Astrocyte (in vitro differentiated cells and primary cell): ENCODE results near the gene ATL1. TPM values are rescaled to one million over a fixed set of nuclear protein-coding genes. Genes with fewer than 3 reads are reported as not detected.
"Not testable (repeated sequence)": the region's sequence is repeated elsewhere in the genome, so short reads cannot be mapped to it uniquely, and the experiment has no call there.

ENCODE experiments used
- DNase-seq: peaks from one replicate; pipeline ENCODE4 v3.0.0-alpha.2; 2010; ENCODE audit warnings: low read depth
- FAIRE-seq: peaks from 2 replicates; lab custom pipeline; 2011; peaks lifted over from hg19 to GRCh38; lab: Jason Lieb, UNC
- H2AFZ ChIP-seq: 2 replicates; pipeline ENCODE4 v1.6.0; 2012; ENCODE audit warnings: low read depth, low read length, inconsistent platforms
- H3K27ac ChIP-seq: 2 replicates; pipeline ENCODE4 v1.5.1; 2011; ENCODE audit warnings: low read depth, low read length, inconsistent platforms
- H3K27me3 ChIP-seq: 2 replicates; pipeline ENCODE4 v1.6.0; 2011; ENCODE audit warnings: low read length, inconsistent platforms; ENCODE audit not compliant: insufficient read depth
- H3K36me3 ChIP-seq: 2 replicates; pipeline ENCODE4 v1.5.1; 2011; ENCODE audit warnings: low read length, inconsistent platforms; ENCODE audit not compliant: insufficient read depth
- H3K4me1 ChIP-seq: 2 replicates; pipeline ENCODE4 v1.5.1; 2011; ENCODE audit warnings: low read length, inconsistent platforms; ENCODE audit not compliant: insufficient read depth
- H3K4me2 ChIP-seq: 2 replicates; pipeline ENCODE4 v1.6.0; 2012; ENCODE audit warnings: low read length, inconsistent platforms
- H3K4me3 ChIP-seq: 2 replicates; pipeline ENCODE4 v1.5.1; 2011; ENCODE audit warnings: low read depth, mild to moderate bottlenecking, low read length, inconsistent platforms; ENCODE audit not compliant: insufficient read depth
- H3K79me2 ChIP-seq: 2 replicates; pipeline ENCODE4 v1.6.0; 2012; ENCODE audit warnings: mild to moderate bottlenecking, low read length, inconsistent platforms; ENCODE audit not compliant: insufficient read depth
- H3K9ac ChIP-seq: 2 replicates; pipeline ENCODE4 v1.6.0; 2012; ENCODE audit warnings: mild to moderate bottlenecking, low read length, inconsistent platforms
- H3K9me3 ChIP-seq: 2 replicates; pipeline ENCODE4 v1.5.1; 2012; ENCODE audit warnings: low read depth, mild to moderate bottlenecking, low read length, inconsistent platforms; ENCODE audit not compliant: insufficient read depth
- H4K20me1 ChIP-seq: 2 replicates; pipeline ENCODE4 v1.6.0; 2012; ENCODE audit warnings: low read length, inconsistent platforms; ENCODE audit not compliant: insufficient read depth
- H3K27ac Mint-ChIP-seq: one replicate; pipeline ENCODE4 v1.8.0; 2021; ENCODE audit warnings: mild to moderate bottlenecking, mixed read lengths; ENCODE audit not compliant: unreplicated experiment
- H3K27me3 Mint-ChIP-seq: one replicate; pipeline ENCODE4 v1.8.0; 2021; ENCODE audit warnings: low read depth, mixed read lengths; ENCODE audit not compliant: unreplicated experiment
- H3K36me3 Mint-ChIP-seq: one replicate; pipeline ENCODE4 v1.8.0; 2021; ENCODE audit warnings: low read depth, mixed read lengths; ENCODE audit not compliant: unreplicated experiment
- H3K4me1 Mint-ChIP-seq: one replicate; pipeline ENCODE4 v1.8.0; 2021; ENCODE audit warnings: low read depth, mixed read lengths; ENCODE audit not compliant: unreplicated experiment
- H3K4me3 Mint-ChIP-seq: one replicate; pipeline ENCODE4 v1.8.0; 2021; ENCODE audit warnings: mild to moderate bottlenecking, moderate library complexity, mixed read lengths; ENCODE audit not compliant: unreplicated experiment
- H3K9me3 Mint-ChIP-seq: one replicate; pipeline ENCODE4 v1.8.0; 2021; ENCODE audit warnings: mild to moderate bottlenecking, mixed read lengths; ENCODE audit not compliant: unreplicated experiment
- CTCF ChIP-seq: IDR thresholded peaks from 2 replicates; pipeline ENCODE4 v1.5.1; 2011; ENCODE audit warnings: low read depth, mild to moderate bottlenecking, inconsistent platforms, low read length, moderate library complexity; ENCODE audit not compliant: insufficient read depth
- EZH2 ChIP-seq: IDR thresholded peaks from 2 replicates; pipeline ENCODE4 v1.6.1; 2012; ENCODE audit warnings: mild to moderate bottlenecking, low read length, inconsistent platforms; ENCODE audit not compliant: insufficient read depth
- total RNA-seq: library from RNA; stranded (reverse); gene quantifications from 2 replicates; pipeline ENCODE4 v1.2.1, GENCODE V29; 2021

Gene ATL1
- total RNA-seq, 1 donor from 2014 or later: 15.8 TPM

- no peak overlapping the region for H3K4me2 ChIP-seq
- no peaks in the 10 kb centered on the region for H3K27me3 ChIP-seq
- no peaks in the 10 kb centered on the region for H3K9me3 Mint-ChIP-seq
- H3K27ac ChIP-seq: no peak overlapping the region
- H3K36me3 ChIP-seq: peaks cover 3% of the 10 kb centered on the region
- no peak overlapping the region for H3K4me3 Mint-ChIP-seq
- H4K20me1 ChIP-seq: peaks cover 8% of the 10 kb centered on the region
- no peak for TF ChIP-seq EZH2
- no peak for TF ChIP-seq CTCF
- FAIRE-seq: no peak
- peaks cover 20% of the 10 kb centered on the region for H3K4me1 Mint-ChIP-seq
- peaks cover 5% of the 10 kb centered on the region for H3K4me1 ChIP-seq
- no peak for DNase-seq
- no peak overlapping the region for H3K9ac ChIP-seq
- peaks cover 18% of the 10 kb centered on the region for H3K36me3 Mint-ChIP-seq
- H3K27ac Mint-ChIP-seq: no peak overlapping the region
- no peak overlapping the region for H3K4me3 ChIP-seq
- no peaks in the 10 kb centered on the region for H3K27me3 Mint-ChIP-seq
- H3K9me3 ChIP-seq: no peaks in the 10 kb centered on the region
- H3K79me2 ChIP-seq: peaks cover 54% of the 10 kb centered on the region
- no peak overlapping the region for H2AFZ ChIP-seq
These were observed 99.5 kb downstream of the ATL1 start for GRCh38 chr14:50659327-50659974.

- not testable (repeated sequence) for H3K9me3 Mint-ChIP-seq, H3K27me3 Mint-ChIP-seq, H3K27ac Mint-ChIP-seq, H3K4me3 Mint-ChIP-seq, H3K4me1 ChIP-seq, H3K27ac ChIP-seq, H2AFZ ChIP-seq, H3K4me1 Mint-ChIP-seq, H3K27me3 ChIP-seq, H3K9me3 ChIP-seq, H3K4me2 ChIP-seq, H3K36me3 ChIP-seq, H3K9ac ChIP-seq, H3K4me3 ChIP-seq, DNase-seq
- FAIRE-seq: peak; percentile 32
- Histone ChIP-seq H3K79me2 (peaks cover 61% of the 10 kb centered on the region), H4K20me1 (peaks cover 20% of the 10 kb centered on the region)
- H3K36me3 Mint-ChIP-seq: peaks cover 15% of the 10 kb centered on the region
These were observed 104.6 kb downstream of the ATL1 start for GRCh38 chr14:50664579-50664978.

GRCh38 chr14:50665300-50665699 lies 105.4 kb downstream of the ATL1 start:
- not testable (repeated sequence) for H3K4me3 Mint-ChIP-seq, H3K4me3 ChIP-seq, H3K27ac ChIP-seq, H3K4me1 Mint-ChIP-seq, H2AFZ ChIP-seq, DNase-seq, H3K4me1 ChIP-seq, H3K9ac ChIP-seq, FAIRE-seq, H3K27me3 ChIP-seq, H3K36me3 ChIP-seq, H3K27ac Mint-ChIP-seq, H3K27me3 Mint-ChIP-seq, H3K9me3 Mint-ChIP-seq, H3K9me3 ChIP-seq
- peak overlapping the region; percentile 89 for H3K4me2 ChIP-seq
- peaks cover 54% of the 10 kb centered on the region for H3K79me2 ChIP-seq
- peaks cover 13% of the 10 kb centered on the region for H3K36me3 Mint-ChIP-seq
- H4K20me1 ChIP-seq: peaks cover 15% of the 10 kb centered on the region
